HG03565 (cell line): ENCODE results near the gene CACNA1C.

ENCODE experiments used
- ATAC-seq: cut with Tn5 transposase; IDR thresholded peaks from one replicate; pipeline ENCODE4 v1.9.1; 2021; ENCODE audit warnings: mild to moderate bottlenecking, moderate library complexity; ENCODE audit not compliant: unreplicated experiment

Gene CACNA1C

GRCh38 chr12:2397356-2398045 is 344.7 kb downstream of the CACNA1C start:
- no peak for ATAC-seq

GRCh38 chr12:2401040-2401439 is 348.3 kb downstream of the CACNA1C start:
- ATAC-seq = no peak

GRCh38 chr12:2402073-2402579 is 349.3 kb downstream of the CACNA1C start:
- no peak for ATAC-seq

- ATAC-seq = no peak
Observed at GRCh38 chr12:2403221-2403976, 350.6 kb downstream of the CACNA1C start.

- no peak for ATAC-seq
Observed at GRCh38 chr12:2405039-2405438, 352.3 kb downstream of the CACNA1C start.

GRCh38 chr12:2406903-2407302 is 354.1 kb downstream of the CACNA1C start:
- no peak for ATAC-seq

GRCh38 chr12:2408262-2408661 is 355.5 kb downstream of the CACNA1C start:
- ATAC-seq = no peak

- ATAC-seq = no peak
Observed at GRCh38 chr12:2409656-2410265, 357.0 kb downstream of the CACNA1C start.

GRCh38 chr12:2410496-2410895 is 357.7 kb downstream of the CACNA1C start:
- no peak for ATAC-seq

GRCh38 chr12:2411011-2411410 is 358.2 kb downstream of the CACNA1C start:
- ATAC-seq = no peak

- no peak for ATAC-seq
Observed at GRCh38 chr12:2411616-2412304, 359.0 kb downstream of the CACNA1C start.

GRCh38 chr12:2412305-2412643 is 359.5 kb downstream of the CACNA1C start:
- ATAC-seq = no peak

GRCh38 chr12:2413301-2413700 is 360.5 kb downstream of the CACNA1C start:
- ATAC-seq = no peak

- no peak for ATAC-seq
Observed at GRCh38 chr12:2413999-2414792, 361.4 kb downstream of the CACNA1C start.

GRCh38 chr12:2414810-2415567 is 362.2 kb downstream of the CACNA1C start:
- ATAC-seq = no peak

GRCh38 chr12:2415568-2415944 is 362.8 kb downstream of the CACNA1C start:
- no peak for ATAC-seq

- ATAC-seq = no peak
Observed at GRCh38 chr12:2416158-2416557, 363.4 kb downstream of the CACNA1C start.

GRCh38 chr12:2417481-2418160 is 364.8 kb downstream of the CACNA1C start:
- ATAC-seq = no peak

- no peak for ATAC-seq
Observed at GRCh38 chr12:2418579-2418978, 365.8 kb downstream of the CACNA1C start.
